HepG2 (cell line): ENCODE data around the gene UBE2M. TPM values are rescaled to one million over a fixed set of nuclear protein-coding genes. Genes with fewer than 3 reads are reported as not detected.

Experiments
- ATAC-seq: fragments of 200-7000 bp; cut with Tn5 transposase; 3 replicates; pipeline ENCODE4 v1.9.1; 2020; ENCODE audit warnings: mild to moderate bottlenecking, moderate library complexity
- BruUV-seq: library from RNA; stranded (reverse); fragments of 400-500 nt; replicated peaks from 2 replicates; lab custom pipeline; 2021; lab: Mats Ljungman, UMichigan
- CTCF ChIA-PET: fragments of 300-600 bp; formaldehyde crosslinking; extraction: SDS; loops from one replicate; lab custom pipeline; 2021; ENCODE audit warnings: low total read pairs, inconsistent platforms, low intra/inter-chr PET ratio; lab: Yijun Ruan, JAX
- POLR2A ChIA-PET: fragments of 350-600 bp; sonication (Branson Sonifier 250); formaldehyde crosslinking; loops from one replicate; lab custom pipeline; 2020; ENCODE audit warnings: antibody characterized with exemption, inconsistent platforms; lab: Yijun Ruan, JAX
- DNase-seq: peaks from one replicate; pipeline ENCODE4 v3.0.0-alpha.2; 2015; ENCODE audit warnings: low spot score
- FAIRE-seq: peaks from 3 replicates; lab custom pipeline; 2011; peaks lifted over from hg19 to GRCh38; lab: Jason Lieb, UNC
- H2AFZ ChIP-seq: one replicate; pipeline ENCODE4 v1.6.1; 2011; ENCODE audit warnings: low read length, inconsistent platforms
- H3K27ac ChIP-seq: fragments of 300-600 bp; 3 replicates; pipeline ENCODE4 v1.8.0; 2011; ENCODE audit warnings: mixed run types, mild to moderate bottlenecking, mixed read lengths, low read length, inconsistent platforms; ENCODE audit not compliant: insufficient read depth; ENCODE audit errors: extremely low read length
- H3K27me3 ChIP-seq, 2 experiments: fragments of 200-600 bp in 1 of 2; 2 replicates in 1 of 2; 3 replicates in 1 of 2; pipeline versions ENCODE4 v1.6.0 to v1.8.0; 2011; ENCODE audit warnings: low read length in 2 of 2, mild to moderate bottlenecking in 2 of 2, moderate library complexity in 2 of 2, inconsistent platforms in 1 of 2; ENCODE audit not compliant: insufficient read depth in 2 of 2, control insufficient read depth in 1 of 2
- H3K36me3 ChIP-seq, 2 experiments: fragments of 200-600 bp in 1 of 2; replicated peaks in 1 of 2; 2 replicates in 1 of 2; 3 replicates in 1 of 2; pipeline versions ENCODE4 v1.5.1 to v1.8.0; 2011; ENCODE audit warnings: low read length in 2 of 2, inconsistent platforms in 1 of 2; ENCODE audit not compliant: insufficient read depth in 2 of 2, control insufficient read depth in 1 of 2
- H3K4me1 ChIP-seq: 2 replicates; pipeline ENCODE4 v1.5.1; 2012; ENCODE audit warnings: low read length, inconsistent platforms; ENCODE audit not compliant: insufficient read depth
- H3K4me2 ChIP-seq: 2 replicates; pipeline ENCODE4 v1.6.0; 2011; ENCODE audit warnings: low read depth, low read length, inconsistent platforms
- H3K4me3 ChIP-seq, 3 experiments: fragments of 200-600 bp in 1 of 3; sonication (generic), shearing (Covaris generic) in 1 of 3; replicated peaks in 1 of 3; 2 replicates each; pipeline ENCODE4 v1.5.1; 2011 to 2016; ENCODE audit warnings: low read length in 3 of 3, inconsistent platforms in 2 of 3, low read depth in 2 of 3, mild to moderate bottlenecking in 2 of 3, control low read depth in 1 of 3, mixed read lengths in 1 of 3; ENCODE audit not compliant: insufficient read depth in 1 of 3
- H3K79me2 ChIP-seq: one replicate; pipeline ENCODE4 v1.6.1; 2011; ENCODE audit warnings: low read length, inconsistent platforms; ENCODE audit not compliant: insufficient read depth
- H3K9ac ChIP-seq: 2 replicates; pipeline ENCODE4 v1.6.0; 2011; ENCODE audit warnings: mild to moderate bottlenecking, low read depth, low read length, inconsistent platforms; ENCODE audit not compliant: insufficient read depth
- H3K9me3 ChIP-seq: 2 replicates; pipeline ENCODE4 v1.5.1; 2012; ENCODE audit warnings: mild to moderate bottlenecking, low read length
- H4K20me1 ChIP-seq: 2 replicates; pipeline ENCODE4 v1.6.0; 2011; ENCODE audit warnings: inconsistent platforms, mild to moderate bottlenecking, low read length, moderate library complexity; ENCODE audit not compliant: insufficient read depth
- AGO2 ChIP-seq: fragments of 200-400 bp; formaldehyde crosslinking; optimal IDR thresholded peaks from 2 replicates; pipeline ENCODE3; 2017; ENCODE audit warnings: mild to moderate bottlenecking, low read depth, low read length, moderate library complexity
- AKAP8 ChIP-seq: sonication (generic); formaldehyde crosslinking; IDR thresholded peaks from 2 replicates; pipeline ENCODE4 v1.5.1; 2020; ENCODE audit warnings: mild to moderate bottlenecking, missing genetic modification reagents
- GATAD1 ChIP-seq: IDR thresholded peaks from 2 replicates; pipeline ENCODE4 v1.6.1; 2016; ENCODE audit warnings: missing genetic modification reagents, missing compliant biosample characterization
- POLR2A ChIP-seq, 2 experiments: IDR thresholded peaks; 2 replicates each; pipeline ENCODE4 v1.6.1; 2011; ENCODE audit warnings: low read depth in 2 of 2, low read length in 2 of 2, mild to moderate bottlenecking in 1 of 2, moderate library complexity in 1 of 2; ENCODE audit not compliant: insufficient read depth in 1 of 2
- POLR2G ChIP-seq: fragments of 200-400 bp; formaldehyde crosslinking; IDR thresholded peaks from 2 replicates; pipeline ENCODE4 v1.6.1; 2018; ENCODE audit warnings: mild to moderate bottlenecking, low read depth, low read length, moderate library complexity
- REST ChIP-seq, 2 experiments: IDR thresholded peaks; 2 replicates each; pipeline ENCODE4 v1.6.1; 2011 to 2012; ENCODE audit warnings: low read length in 2 of 2, borderline replicate concordance in 1 of 2, low read depth in 1 of 2, mild to moderate bottlenecking in 1 of 2, moderate library complexity in 1 of 2
- SSRP1 ChIP-seq: IDR thresholded peaks from 2 replicates; pipeline ENCODE4 v1.6.1; 2016; ENCODE audit warnings: control low read depth
- TRIM22 ChIP-seq: fragments of 450-650 bp; IDR thresholded peaks from 2 replicates; pipeline ENCODE4 v1.6.1; 2017
- ZC3H13 ChIP-seq: sonication (generic); formaldehyde crosslinking; IDR thresholded peaks from 2 replicates; pipeline ENCODE4 v1.8.1; 2023; ENCODE audit warnings: mild to moderate bottlenecking, missing genetic modification reagents, moderate library complexity
- ZNF230 ChIP-seq: sonication (generic); formaldehyde crosslinking; IDR thresholded peaks from 2 replicates; pipeline ENCODE4 v1.4.0; 2020; ENCODE audit warnings: mild to moderate bottlenecking, missing genetic modification reagents
- ZNF382 ChIP-seq: sonication (generic); formaldehyde crosslinking; IDR thresholded peaks from 2 replicates; pipeline ENCODE4 v1.5.0; 2020; ENCODE audit warnings: missing genetic modification reagents, mild to moderate bottlenecking, borderline replicate concordance
- ZNF510 ChIP-seq: sonication (generic); formaldehyde crosslinking; IDR thresholded peaks from 2 replicates; pipeline ENCODE4 v1.4.0; 2020; ENCODE audit warnings: low read depth, mild to moderate bottlenecking, missing genetic modification reagents
- ZNF670 ChIP-seq: sonication (generic); formaldehyde crosslinking; IDR thresholded peaks from 2 replicates; pipeline ENCODE4 v1.8.0; 2022; ENCODE audit warnings: mild to moderate bottlenecking, missing genetic modification reagents, borderline replicate concordance
- ZNF878 ChIP-seq: sonication (generic); formaldehyde crosslinking; IDR thresholded peaks from 2 replicates; pipeline ENCODE4 v1.8.1; 2023; ENCODE audit warnings: mild to moderate bottlenecking, missing genetic modification reagents, moderate library complexity
- WGBS: methylation state at CpG from one replicate; pipeline ENCODE4 v1.1.6; 2017; ENCODE audit warnings: low lambda C conversion rate; 5-methylcytosine and 5-hydroxymethylcytosine counted together
- in situ Hi-C: cut with HindIII; loops from 2 replicates; pipeline ENCODE4 v1.10.0; 2017; ENCODE audit warnings: low pct_unique_long_range_greater_than_20kb; ENCODE audit not compliant: extremely low pct_ligation_motif_present
- intact Hi-C: fragments of 100-400 bp; cut with micrococcal nuclease; formaldehyde crosslinking; loops from one replicate; pipeline ENCODE4 v1.10.0; 2022; ENCODE audit not compliant: unreplicated experiment
- polyA plus RNA-seq, 8 experiments: library from polyadenylated mRNA; depleted of rRNA in 3 of 8; stranded (reverse) in 7 of 8; unstranded in 1 of 8; fragments of >200 nt; fragmentation: Illumina TruSeq in 4 of 8; extraction: Trizol in 4 of 8; gene quantifications; 2 replicates each; pipeline versions ENCODE4 v1.2.1 to v1.2.3, GENCODE V29; 2011 to 2016; ENCODE audit warnings: low read depth in 4 of 8, missing spikeins in 1 of 8, mixed read lengths in 1 of 8; ENCODE audit not compliant: insufficient read depth in 1 of 8
- total RNA-seq, 5 experiments: library from RNA; depleted of rRNA; stranded (reverse); fragments of >200 nt; fragmentation: Illumina TruSeq; extraction: Trizol; gene quantifications; 2 replicates each; pipeline ENCODE4 v1.2.3, GENCODE V29; 2016; ENCODE audit warnings: low read depth in 1 of 5

UBE2M gene
- total and polyA plus RNA-seq, 2 of the 13 experiments (the other 11 are each of a cell fraction or from before 2014, with no cell fraction given), result 36.2 to 50.3 TPM

- no peak for TF ChIP-seq TRIM22
- TF ChIP-seq ZC3H13 (CRISPR knock-in tag), result 0 out of 2 replicates have a peak, but pooled peaks have one; percentile 20
- peak; percentile 81 for TF ChIP-seq AGO2
- no peak for TF ChIP-seq ZNF878 (CRISPR knock-in tag)
These were observed 12.6 kb upstream of the UBE2M start (continued) for GRCh38 chr19:58570770-58571574.

GRCh38 chr19:58569943-58570670 lies 11.7 kb upstream of the UBE2M start:
- Histone ChIP-seq H3K4me3 (no peak overlapping the region), H3K9me3 (no peaks in the 10 kb centered on the region), H3K27me3 (no peaks in the 10 kb centered on the region), H3K9ac (no peak overlapping the region), H3K36me3 (no peaks in the 10 kb centered on the region; a peak in 2 of 5 replicates), H3K27ac (no peak overlapping the region), H2AFZ (no peak overlapping the region), H3K4me2 (no peak overlapping the region), H4K20me1 (no peaks in the 10 kb centered on the region), H3K79me2 (no peaks in the 10 kb centered on the region), H3K4me1 (peaks cover 30% of the 10 kb centered on the region)
- no TSS peak for BruUV-seq
- CTCF ChIA-PET, result no interaction called here
- POLR2A ChIA-PET, result interaction anchor here (1.4 to 3.0 kb wide), 2 partner anchors 11 kb away, joined by 8 to 36 read pairs; partner anchors contain the start of gene UBE2M
- intact Hi-C loops, result no loop called here
- no peak for DNase-seq
- no peak for TF ChIP-seq ZNF670 (CRISPR knock-in tag)
- TF ChIP-seq POLR2G, result 0 out of 2 replicates have a peak, but pooled peaks have one; percentile 8
- no peak for TF ChIP-seq ZNF510 (CRISPR knock-in tag)
- TF ChIP-seq ZC3H13 (CRISPR knock-in tag), result 0 out of 2 replicates have a peak, but pooled peaks have one; percentile 31
- no peak for TF ChIP-seq ZNF382 (CRISPR knock-in tag)
- peak in 1 of 2 experiments; percentile 29; a peak in 2 of 4 replicates for TF ChIP-seq POLR2A (IDR thresholded peaks at IDR 0.05; ENCODE audit: insufficient read depth in 1 of 2, low read depth in 2 of 2, low read length in 2 of 2)
- TF ChIP-seq GATAD1, result no peak
- TF ChIP-seq ZNF230 (CRISPR knock-in tag), result no peak
- TF ChIP-seq REST (IDR thresholded peaks at IDR 0.05; ENCODE audit: borderline replicate concordance in 1 of 2, low read depth in 1 of 2, low read length in 2 of 2), result no peak
- 0 out of 2 replicates have a peak, but pooled peaks have one; percentile 14 for TF ChIP-seq AKAP8 (CRISPR knock-in tag)
- TF ChIP-seq AGO2, result peak; percentile 10
- no peak for TF ChIP-seq SSRP1 (CRISPR knock-in tag)
- no peak for ATAC-seq
- FAIRE-seq, result no peak
- in situ Hi-C loops, result no loop called here
- 82% methylated on average over 7 of the region's 8 CpGs for WGBS
